NCI-H187 (cell line): ENCODE data around the gene PPP1R37.

Experiments
- DNase-seq, 2 experiments: peaks; one replicate each; lab custom pipeline; 2025; lab: John Stamatoyannopoulos, UW

PPP1R37 gene

DNA sequence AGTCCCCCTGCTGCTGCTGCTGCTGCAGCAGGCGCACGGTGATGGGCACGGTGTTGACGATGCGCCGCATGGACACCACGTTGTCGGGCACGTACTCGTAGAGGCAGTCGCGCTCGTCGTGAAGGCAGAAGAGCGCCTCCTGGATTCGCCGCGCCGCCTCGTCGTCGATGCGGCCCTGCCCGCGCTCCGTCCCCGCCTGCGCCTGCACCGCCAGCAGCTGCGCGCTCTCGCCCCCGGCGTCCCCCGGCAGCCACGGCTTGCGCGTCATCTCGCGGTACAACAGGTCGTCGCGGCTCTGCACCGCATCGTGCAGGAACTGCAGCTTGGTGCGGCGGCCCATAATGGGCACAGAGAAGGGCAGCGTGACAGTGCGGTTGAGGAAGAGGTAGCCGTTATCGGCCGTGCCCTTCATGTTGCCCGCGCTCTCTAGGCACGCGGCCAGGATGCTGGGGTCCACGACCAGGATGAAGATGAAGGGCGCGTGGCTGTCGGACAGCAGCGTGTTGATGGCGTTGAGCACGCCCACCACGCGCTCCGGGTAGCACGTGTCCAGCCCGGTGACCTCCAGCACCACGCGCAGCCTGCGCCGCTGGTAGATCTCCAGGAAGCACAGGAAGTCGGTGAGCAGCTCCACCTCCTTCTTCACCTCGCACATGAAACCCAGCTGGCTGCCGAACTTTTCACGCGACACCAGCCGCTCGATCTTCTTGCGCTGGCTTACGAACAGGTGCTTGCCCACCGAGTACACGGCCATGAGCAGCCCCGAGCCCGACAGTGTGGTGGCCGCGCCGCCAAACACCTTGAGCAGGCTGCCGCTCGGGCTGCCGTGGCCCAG, 59.7 kb downstream of the PPP1R37 start:
- no peak for DNase-seq

DNA sequence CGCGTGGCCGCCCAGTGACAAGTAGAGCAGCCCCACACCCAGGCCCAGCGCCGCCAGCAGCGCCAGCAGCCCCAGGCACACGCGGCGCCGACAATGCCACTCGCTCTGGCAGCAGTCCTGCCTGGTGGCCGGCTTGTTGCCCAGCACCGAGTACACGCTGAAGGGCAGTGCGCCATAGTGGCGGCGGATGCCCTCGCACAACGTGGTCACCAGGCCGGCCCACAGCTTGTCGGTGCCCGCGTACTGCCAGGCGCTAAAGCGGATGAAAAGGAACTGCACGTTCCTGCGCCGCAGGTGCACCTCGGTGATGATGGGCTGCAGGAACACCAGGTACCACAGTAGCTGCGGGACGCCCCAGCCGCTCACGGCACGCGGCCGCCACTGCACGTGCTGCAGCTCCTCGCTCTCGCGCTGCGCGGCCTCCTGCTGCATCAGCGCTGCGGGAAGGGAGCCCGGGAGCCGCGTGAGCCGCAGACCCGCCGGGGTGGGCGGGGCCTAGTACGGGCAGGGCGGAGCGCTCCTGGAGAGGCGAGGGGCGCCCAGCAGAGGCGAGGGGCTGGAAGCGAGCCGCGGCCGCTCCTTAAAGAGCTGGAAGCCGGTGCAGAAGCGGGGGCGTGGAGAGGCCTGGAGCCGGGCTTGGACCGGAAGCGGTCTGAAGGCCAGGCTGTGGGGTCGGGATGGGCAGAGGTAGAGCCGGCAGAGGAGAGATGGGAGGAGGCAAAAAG, 60.5 kb downstream of the PPP1R37 start:
- DNase-seq: no peak

DNA sequence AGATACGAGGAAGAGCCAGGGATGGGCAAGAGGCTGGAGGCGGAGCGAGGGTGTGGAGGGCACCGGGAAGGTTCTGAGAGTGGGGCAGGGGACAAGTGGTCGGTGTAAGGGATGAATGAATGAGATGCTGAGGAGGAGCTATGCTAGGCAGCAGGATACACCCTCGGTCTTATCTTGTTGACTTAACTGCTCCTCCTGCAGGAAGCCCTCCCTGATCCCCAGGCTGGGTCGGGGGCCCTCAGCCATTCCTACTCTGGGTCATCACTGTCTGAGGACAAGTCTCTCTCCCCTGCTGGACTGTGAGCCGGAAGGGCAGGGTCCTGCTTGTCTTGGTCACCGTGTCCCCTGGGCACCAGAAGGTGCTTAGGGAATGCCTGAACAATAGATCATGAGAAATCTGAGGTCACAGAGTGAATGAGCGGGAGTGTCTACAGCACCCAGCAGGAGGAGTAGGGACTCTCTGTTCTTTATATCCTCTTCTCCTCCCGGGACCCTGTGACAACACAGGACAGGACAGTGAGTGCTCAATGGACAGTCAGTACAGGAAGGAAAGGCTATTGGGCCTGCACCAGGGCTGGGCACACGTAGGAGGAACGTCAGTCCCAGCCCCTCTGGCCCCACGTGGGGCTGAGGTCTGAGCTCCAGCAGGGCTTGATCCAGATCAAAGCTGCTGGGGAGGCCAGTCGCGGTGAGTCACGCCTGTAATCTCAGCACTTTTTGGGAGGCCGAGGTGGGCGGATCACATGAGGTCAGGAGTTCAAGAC, 61.3 kb downstream of the PPP1R37 start:
- no peak for DNase-seq

DNA sequence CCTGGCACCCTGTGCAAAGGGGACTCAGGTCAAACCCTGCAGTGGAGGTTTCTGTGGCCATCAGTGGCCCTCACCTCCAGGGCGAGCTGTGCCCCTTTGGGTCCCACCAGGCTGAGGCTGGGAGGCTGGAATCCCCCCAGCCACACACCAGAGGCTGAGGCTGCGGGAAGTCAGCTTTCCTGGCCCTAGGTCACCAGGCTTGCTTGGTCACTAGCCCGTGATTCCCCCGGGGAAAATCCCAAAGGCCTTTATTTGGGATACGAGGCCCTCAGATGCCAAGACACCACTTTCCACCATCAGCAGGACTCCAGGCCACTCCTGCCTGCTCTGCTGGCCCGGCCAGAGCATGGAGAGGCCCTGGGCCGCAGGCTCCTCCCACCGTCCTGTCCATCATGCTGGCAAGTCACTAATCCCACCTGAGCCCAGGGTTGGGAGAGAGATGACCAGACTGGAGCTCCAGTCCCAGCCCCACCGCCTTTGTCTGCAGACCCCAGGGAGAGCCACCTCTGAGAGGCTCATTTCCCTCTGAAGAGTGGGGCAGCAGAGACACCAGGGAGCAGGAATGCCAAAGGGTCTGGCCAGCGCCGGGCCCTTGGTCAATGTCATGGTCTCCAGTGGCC, 63.1 kb downstream of the PPP1R37 start:
- no peak for DNase-seq

DNA sequence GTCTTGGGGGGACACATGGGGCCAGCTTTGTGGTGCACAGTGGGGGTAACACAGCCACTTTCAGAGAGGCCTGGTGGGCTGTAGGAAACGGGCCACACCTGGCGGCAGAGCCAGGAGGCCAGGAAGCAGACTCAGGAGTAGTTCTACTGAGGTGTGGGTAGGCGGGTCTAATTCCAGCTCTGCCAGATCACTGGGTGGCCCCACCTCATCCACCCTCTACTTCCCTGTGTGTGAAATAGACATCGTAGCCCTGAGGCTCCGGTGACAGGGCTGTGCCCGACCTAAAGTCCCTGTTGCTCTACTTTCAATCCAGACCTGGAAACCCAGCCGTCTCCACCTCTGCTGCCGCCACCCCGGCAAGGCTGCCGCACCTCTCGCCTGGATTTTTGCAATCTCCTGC, 63.8 kb downstream of the PPP1R37 start:
- no peak for DNase-seq

DNA sequence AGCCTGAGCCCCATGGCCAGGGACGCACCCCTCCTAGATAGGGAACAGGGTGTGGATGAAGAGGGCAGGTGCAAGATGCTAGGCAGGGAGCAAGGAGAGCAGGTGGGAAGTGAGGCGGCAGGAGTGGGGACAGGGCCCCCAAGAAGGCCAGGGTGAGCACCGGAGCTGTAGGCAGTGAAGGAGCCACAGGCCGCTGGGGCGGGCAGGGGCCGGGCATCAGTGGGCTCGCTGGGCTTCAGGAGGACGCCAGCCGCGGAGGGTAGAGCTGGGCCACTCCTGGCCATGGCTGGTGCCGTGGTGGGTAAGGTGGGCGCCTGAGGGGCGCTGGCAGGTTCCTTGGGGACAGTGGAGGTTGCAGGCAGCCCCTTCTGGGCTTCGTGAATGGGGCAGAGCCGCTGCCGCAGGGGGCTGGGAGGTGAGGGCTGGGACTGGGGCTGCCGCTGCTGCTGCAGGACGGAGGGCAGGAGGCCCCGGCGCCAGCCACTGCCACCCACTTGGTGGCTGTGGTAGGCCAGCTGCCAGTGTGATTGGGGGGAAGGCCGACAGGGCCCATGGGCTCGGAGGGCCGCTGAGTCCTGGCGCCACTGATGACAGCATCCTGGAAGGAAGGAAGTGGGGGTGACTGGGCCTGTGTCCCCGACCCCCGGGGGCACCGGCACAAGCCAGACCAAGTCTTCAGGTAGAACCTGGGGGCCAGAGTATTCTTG, 65.7 kb downstream of the PPP1R37 start:
- no peak for DNase-seq

DNA sequence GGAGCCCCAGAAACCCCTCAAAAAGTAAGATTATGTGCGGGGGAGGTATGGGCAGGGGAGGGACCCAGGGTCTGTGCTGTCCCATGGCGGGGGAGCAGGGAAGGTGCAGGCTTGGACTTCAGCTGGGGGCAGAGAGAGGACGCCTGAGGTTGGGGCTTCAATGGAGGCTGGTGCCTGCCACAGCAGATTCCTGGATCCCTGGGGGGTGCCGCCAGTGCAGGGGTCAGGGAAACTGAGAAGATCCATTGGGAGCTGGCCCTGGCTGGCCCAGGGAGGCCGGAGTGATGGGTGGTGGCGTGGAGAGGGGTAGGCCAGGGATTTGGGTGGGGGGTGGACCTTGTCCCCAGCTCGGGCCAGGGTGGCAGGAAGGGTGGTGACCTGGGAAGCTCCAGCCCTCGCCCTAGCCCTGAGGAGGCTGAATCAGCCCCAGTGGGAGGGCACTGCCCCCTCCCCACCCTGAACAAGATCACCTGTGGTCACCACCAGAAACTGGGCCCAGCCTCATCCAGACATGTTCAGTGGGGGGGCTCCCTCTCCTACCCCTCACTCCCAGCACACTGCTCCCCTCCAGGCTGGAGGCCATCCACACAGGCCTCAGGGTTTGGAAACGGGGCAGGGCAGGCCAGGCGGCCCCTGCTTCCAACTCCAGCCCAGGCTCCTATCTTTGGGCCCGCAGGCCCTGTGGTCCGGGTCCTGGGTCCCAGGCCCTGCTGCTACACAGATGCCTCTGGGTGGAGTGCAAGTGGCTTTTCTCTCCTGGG, 66.4 kb downstream of the PPP1R37 start:
- DNase-seq: no peak

DNA sequence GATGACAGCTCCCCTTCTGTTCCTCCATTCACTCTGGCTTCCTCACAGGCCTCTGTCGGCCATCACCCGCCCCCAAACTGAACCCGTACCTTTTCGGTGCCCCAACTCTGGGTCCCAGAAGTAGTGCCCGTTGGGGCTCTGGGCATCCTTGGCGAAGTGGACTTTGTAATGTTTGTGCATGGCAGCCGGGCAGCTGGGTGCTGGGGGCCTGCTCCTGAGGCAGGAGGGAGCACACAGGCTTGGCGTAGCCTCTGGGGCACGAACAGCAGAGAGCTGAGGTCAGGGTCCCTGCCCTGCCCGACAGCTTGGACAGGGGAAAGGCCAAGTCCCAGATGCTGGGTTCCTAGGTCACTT, 67.0 kb downstream of the PPP1R37 start:
- DNase-seq: no peak

DNA sequence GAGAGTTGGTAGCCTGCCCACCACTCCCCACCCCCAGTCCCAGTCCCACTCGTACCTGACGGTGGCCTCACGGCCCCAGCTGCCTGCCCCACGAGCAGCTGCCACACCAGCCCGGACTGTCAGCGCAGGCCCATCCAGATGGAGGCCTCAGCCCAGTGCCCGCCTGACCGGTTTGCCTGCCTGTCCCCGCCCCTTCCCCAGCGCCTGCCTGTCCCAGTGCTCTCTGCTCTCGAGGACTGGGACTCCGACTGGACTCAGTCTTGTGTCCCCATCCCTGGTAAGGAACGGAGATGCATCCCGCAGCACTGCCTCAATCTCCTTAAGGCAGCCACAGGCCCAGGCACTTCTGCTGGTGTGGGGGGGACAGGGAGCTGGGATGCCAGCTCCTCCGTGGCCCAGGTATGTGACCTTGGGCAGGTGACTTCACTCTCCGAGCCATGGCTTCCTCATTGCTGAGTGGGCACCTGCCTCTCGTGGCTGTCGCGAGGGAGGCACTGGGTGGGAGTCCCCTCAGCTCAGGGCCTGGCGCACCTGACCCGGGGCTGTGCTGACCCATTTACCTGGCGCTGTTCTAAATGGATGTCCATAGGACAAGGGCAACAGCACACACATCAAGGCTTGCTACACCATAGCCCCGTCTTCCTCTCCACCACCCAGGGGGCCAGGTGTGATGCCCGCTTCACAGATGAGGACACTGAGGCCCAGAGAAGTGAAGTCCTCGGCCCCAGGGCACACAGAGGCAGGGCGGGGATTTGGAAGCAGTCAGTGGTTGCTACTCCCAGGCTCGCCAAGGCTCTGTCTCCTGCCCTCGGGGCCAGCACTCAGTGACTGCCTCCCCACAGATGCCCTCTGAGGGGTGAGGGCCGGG, 68.1 kb downstream of the PPP1R37 start, which contains the start of gene NKPD1:
Gene NKPD1, minus strand, starts transcription at position 113 of the 868 bp plus-strand sequence. CDS start 832 bp downstream, outside the sequence.
- DNase-seq: no peak

DNA sequence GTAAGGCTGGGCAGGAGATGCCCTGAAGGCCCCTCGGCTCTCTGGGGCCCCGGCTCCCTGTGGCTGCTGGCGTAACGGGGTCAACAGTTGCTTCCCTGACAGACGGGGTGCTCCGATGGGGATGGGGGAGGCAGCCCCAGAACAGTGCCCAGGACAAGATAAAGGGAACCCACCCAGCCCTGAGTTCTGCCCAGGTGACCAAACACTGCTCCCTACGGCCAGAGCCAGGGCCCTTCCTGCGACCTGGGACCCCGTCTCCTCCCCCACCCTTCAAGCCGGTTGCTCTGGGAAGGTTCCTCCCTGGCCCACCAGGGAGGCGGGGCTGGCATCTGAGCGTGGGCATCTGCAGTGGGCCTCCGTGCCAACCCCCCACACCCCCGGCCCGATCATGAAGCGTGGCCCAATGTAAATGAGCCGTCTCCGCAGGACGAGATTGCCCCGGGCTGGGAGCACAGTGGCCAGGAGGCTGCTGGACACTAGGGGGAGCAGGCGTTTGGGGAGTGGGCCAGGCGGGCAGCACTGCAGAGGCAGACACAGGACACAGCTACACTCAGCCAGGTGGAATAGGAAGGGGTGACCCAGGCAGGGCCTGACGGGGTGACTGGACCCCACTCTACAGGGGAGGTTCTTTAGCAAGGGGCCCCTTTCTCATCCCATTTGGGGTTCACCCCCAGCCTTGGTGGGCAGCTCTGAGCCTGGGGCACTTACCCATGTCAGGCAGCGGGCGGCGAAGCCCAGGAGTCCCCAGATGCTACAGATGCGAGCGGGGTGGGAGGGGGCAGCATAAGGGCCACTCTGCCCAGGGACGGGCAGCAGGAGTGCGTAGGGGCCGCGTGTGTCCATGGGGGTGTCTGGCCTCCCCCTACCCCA, 69.0 kb downstream of the PPP1R37 start:
- no peak for DNase-seq

DNA sequence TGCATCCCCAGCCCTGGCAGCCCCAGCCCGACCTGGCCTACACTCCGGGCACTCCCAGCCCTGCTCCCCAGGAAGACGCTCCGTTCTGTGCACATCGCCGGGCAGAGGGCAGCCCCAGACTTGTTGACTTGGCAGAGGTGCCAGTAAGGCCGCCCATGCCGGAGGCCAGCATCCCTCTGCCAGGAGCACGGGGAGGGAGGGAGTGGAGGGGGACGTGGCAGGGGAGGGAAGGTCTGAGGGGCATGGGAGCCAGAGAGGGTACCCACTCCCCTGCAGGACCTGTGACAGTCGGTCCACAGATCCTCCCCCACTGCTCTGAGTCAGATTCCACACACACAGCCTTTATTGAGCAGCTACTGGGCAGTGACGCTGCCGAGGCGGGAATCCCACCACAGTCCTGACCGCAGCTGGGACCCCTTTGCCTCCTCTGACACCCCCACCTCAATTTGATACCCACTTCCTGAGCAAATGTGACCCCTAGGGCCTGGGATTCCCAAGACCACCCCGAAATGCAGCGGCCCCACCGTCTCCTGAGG, 69.7 kb downstream of the PPP1R37 start:
- no peak for DNase-seq

DNA sequence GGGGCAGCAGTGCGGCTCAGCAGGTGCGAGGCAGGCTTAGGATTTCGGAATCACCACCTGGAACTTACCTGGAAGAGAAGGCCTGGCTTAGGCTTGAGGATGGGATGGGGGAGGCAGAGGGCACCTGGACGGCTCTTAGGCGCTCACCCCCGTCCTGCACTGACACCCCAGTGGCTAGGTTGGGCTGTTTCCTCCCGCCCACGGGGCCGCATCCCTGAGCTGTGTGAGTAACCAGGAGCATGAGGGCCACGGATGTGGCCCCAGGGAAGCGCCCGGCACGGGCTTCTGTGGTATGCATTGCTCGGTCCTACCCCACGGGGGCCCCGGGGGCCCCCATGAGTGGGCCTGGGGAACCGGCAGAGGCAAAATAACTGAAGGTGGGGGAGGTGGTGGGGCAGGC, 70.2 kb downstream of the PPP1R37 start:
- no peak for DNase-seq

DNA sequence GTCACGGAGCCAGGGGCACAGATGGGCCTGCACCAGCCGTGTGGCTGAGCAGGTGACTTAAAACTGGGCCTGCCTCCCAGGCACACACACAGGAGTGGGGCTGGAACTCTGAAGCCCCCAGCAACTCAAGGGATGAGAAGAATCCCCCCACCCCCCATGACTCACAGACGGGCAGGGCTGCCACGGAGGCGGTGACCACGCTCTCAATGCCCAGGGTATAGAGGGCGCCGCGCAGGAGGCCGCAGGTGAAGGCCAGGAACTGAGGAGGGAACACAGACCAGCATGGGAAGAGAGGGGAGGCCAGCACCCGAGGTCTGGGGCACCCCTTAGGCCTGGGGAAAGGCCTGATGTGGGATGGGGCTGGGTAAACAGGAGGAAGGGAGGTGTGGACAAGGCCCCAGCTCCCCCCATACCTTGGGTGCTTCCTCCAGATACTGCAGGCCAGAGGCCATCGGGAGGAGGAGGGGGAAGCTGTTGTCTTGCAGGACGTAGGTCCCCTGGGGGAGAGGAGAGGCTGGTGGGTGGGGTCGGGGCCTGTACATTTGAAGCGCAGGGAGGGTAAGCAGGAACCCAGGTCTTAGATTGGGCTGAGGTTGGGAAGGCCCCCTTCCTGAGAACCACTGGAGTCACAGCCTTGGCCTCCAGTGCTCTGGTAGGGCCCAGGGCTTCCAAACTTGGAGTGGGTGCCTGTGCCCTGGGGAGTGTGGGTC, 70.9 kb downstream of the PPP1R37 start:
- no peak for DNase-seq

DNA sequence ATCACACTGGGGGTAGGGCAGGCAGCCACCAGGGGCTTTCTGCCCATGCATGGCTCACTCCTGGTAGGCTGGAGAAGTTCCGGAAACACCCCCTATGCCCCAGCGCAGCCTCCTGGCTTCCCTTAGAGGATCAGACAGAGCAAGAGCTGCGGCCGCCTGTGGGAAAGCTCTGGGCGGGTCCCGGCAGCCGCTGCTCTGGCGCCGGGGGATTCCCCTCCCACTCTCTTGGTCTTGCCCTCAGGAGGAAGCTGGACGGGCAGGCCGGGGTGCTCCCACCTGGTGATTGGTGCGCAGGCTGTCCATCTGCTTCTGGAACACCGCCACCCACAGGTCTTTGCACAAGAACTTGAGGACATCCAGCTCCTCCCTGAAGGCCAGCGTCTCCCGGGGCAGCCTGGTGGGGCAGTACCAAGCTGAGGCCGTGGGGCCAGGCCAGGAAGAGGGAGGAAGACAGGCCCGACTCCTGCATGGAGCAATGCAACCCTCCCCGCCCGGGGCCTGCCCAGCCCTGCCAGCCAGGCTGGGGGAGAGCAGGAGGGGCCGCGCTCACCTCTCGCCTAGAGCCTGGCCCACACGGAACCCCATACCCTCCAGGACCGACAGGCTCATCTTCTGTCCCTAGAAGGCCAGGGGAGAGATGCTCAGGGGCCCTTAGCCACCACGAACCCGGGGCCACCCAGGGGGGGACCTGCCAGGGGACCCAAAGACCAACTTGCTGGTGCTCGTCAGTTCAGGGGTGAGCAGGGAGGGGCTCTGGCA, 71.8 kb downstream of the PPP1R37 start:
- no peak for DNase-seq

DNA sequence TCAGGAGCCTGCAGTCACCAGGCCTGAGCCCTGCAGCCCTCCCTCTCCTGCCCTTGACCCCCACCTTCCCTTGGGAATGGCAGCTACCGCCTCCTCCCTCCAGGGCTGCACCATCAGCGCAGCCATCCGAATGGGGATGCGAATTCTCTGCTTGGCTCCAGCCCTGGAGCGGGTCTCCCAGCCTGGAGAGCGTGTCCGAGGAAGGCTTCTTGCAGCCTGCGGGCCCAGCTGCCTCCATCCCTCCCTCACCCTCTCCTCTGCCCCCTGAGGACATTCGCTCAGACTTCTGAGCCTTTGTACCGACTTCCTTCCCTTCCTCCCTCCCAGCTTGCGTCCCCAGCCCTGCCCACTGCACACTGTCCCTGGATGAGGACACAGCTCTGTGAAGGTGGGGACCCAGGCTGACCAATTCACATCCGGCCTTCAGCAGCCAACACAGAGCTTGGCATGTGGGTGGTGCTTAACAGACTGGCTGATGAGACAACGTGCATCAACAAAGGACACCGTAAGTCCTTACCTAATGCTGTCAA, 73.8 kb downstream of the PPP1R37 start:
- DNase-seq: peak; percentile 31 to 58

DNA sequence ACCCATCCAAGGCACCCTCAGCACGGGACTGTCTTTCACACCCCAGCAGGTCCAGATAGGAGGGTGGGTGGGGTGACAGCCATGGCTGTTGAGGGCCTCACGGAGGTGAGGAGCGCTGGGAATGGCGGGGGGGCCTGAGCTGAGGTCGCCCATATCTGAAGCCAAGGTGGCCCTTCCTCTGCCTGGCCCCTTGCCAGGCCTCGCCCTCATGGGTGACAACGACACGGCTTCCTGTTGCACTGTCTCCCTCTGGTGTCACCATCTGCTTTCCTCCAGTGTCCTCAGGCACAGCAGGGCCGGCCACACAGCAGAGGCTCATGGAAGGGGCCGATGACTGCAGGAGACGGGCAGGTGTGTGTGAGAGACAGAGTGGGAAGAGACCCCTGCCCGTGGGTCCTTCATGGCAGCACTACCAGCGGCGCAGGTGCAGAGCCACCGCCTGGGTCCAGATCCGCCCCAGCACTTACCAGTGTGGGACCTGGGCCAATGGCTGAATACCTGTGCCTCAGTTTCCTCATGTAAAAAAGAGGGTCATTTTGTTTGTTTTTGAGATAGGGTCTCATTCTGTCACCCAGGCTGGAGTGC, 75.9 kb downstream of the PPP1R37 start:
- DNase-seq: no peak

DNA sequence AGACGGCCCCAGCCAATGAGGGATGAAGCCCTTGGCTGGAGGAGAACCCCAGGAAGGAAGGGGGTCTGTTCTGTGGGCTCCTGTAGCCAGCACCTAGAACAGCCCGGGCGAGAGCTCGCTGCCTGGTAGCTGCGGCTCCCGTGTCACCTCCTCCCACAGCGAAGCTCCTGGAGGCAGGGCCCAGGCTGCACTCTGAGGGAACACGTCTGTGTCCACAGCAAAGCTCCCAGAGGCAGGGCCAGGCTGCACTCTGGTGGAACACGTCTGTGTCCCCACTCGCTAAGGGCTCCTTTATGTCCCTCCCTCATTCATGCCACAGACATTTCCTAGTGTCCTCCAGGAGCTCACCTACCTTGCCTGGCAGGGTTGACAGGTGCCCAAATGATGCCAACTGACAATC, 76.6 kb downstream of the PPP1R37 start:
- no peak for DNase-seq
